Heart left ventricle (tissue), 16 donors: Measurements from ENCODE around the gene NAA20. TPM values are rescaled to one million over a fixed set of nuclear protein-coding genes. Genes with fewer than 3 reads are reported as not detected.

Experiments used
- ATAC-seq, 4 donors: fragments of 200-7000 bp; cut with Tn5 transposase; one replicate each; pipeline ENCODE4 v1.9.1; 2020 to 2022; ENCODE audit warnings: moderate library complexity in 4 of 4, mild to moderate bottlenecking in 3 of 4, moderate number of reproducible peaks in 1 of 4
- DNase-seq, 5 donors: peaks; one replicate each; pipeline ENCODE4 v3.0.0-alpha.2; 2020
- H3K27ac ChIP-seq, 12 donors: fragments of 200-600 bp; sonication (generic) in 4 of 12; one replicate each; pipeline versions ENCODE4 v1.5.0 to v1.8.0; 2016 to 2022; ENCODE audit warnings: mild to moderate bottlenecking in 2 of 12
- H3K27me3 ChIP-seq, 9 donors: fragments of 200-600 bp; sonication (generic) in 2 of 9; one replicate each; pipeline versions ENCODE4 v1.5.1 to v1.8.0; 2016 to 2022; ENCODE audit warnings: mild to moderate bottlenecking in 3 of 9
- H3K36me3 ChIP-seq, 9 donors: fragments of 200-600 bp; sonication (generic) in 2 of 9; one replicate each; pipeline versions ENCODE4 v1.5.0 to v1.8.0; 2018 to 2022; ENCODE audit warnings: mild to moderate bottlenecking in 2 of 9
- H3K4me1 ChIP-seq, 12 donors: fragments of 200-600 bp; sonication (generic) in 4 of 12; one replicate each; pipeline versions ENCODE4 v1.5.0 to v1.8.0; 2016 to 2022; ENCODE audit warnings: mild to moderate bottlenecking in 3 of 12
- H3K4me3 ChIP-seq, 12 donors: fragments of 200-600 bp; sonication (generic) in 4 of 12; one replicate each; pipeline versions ENCODE4 v1.5.0 to v1.8.0; 2017 to 2022; ENCODE audit warnings: mild to moderate bottlenecking in 9 of 12, moderate library complexity in 4 of 12
- H3K9me3 ChIP-seq, 12 donors: fragments of 200-600 bp; sonication (generic) in 4 of 12; one replicate each; pipeline versions ENCODE4 v1.5.0 to v1.8.0; 2016 to 2022; ENCODE audit warnings: mild to moderate bottlenecking in 1 of 12
- CTCF ChIP-seq, 12 donors: fragments of 200-600 bp; sonication (generic) in 4 of 12; IDR thresholded peaks; one replicate each; pipeline versions ENCODE4 v1.5.0 to v1.8.0; 2018 to 2022; ENCODE audit warnings: antibody characterized with exemption in 12 of 12, mild to moderate bottlenecking in 5 of 12
- POLR2A ChIP-seq, 2 donors: fragments of 450-650 bp; IDR thresholded peaks; one replicate each; pipeline ENCODE4 v1.6.1; 2017; ENCODE audit warnings: antibody characterized with exemption in 2 of 2, mild to moderate bottlenecking in 2 of 2, moderate library complexity in 2 of 2
- WGBS, 4 donors: extraction: QIAGEN DNeasy Blood & Tissue Kit in 2 of 4; methylation state at CpG; one replicate each; pipeline versions ENCODE4 v1.1.5 to v1.1.7; 2013 to 2018; 5-methylcytosine and 5-hydroxymethylcytosine counted together
- intact Hi-C, 10 donors: fragments of 100-400 bp; cut with DNase I; formaldehyde crosslinking; loops; one replicate each; pipeline versions ENCODE4 v1.11.1 to v1.14.2; 2022
- polyA plus RNA-seq, 2 donors: library from polyadenylated mRNA; stranded (reverse); fragments of 200-250 nt; gene quantifications; one replicate each; pipeline ENCODE4 v1.2.3, GENCODE V29; 2013
- total RNA-seq, 9 donors: library from RNA; depleted of rRNA in 2 of 9; stranded (reverse); fragments of >200 nt in 2 of 9; fragmentation: NEBNext Ultra II Directional in 3 of 9; extraction: Animal tissue kit (Norgen Biotek cat#: 25700) in 3 of 9; gene quantifications; one replicate each; pipeline versions ENCODE4 v1.1.0 to v1.2.4, GENCODE V29; 2016 to 2023
- donor health status: ischemic (EF 13 %, LVEDD 7.1; RV severe dilation, severe dysfunction).
- donor health status: healthy with polysubstance abuse.
- donor health status: DM: no; HTN: yes; CAD: no.
- donor health status: DM: no; HTN: no; CAD: no.
- donor health status: ischemic (EF 25% LVEDD 6.9; RV normal size, moderate dysfunction).
- donor health status: ischemic (EF 25% LVEDD 5.7; RV mildly dilated, moderate dysfunction).
- donor health status: healthy.
- donor health status: DM: yes; HTN: yes; CAD: no.
- donor health status: ischemic (EF 35%, LVEDD 5.7; RV mildly dilated, moderate dysfunction).
- donor health status: nonischemic (EF 11% LVEDD 7.7; RV severe dilation, severe dysfunction).
- donor health status: DM: yes; HTN: yes; CAD: no.
- donor health status: PGD.
- donor health status: ischemic (EF 29% LVEDD 5.4; RV normal size, mild dysfunction).
- donor health status: nonischemic (EF 23%, LVEDD 6.1; RV moderate dilation, normal function).

Gene NAA20
- total and polyA plus RNA-seq, 11 donors: 36.0 to 130 (median 59.7) TPM

GRCh38 chr20:20022498-20022897 is 5.3 kb downstream of the NAA20 start:
- no peaks in the 10 kb centered on the region for H3K9me3 ChIP-seq
- intact Hi-C loops: no loop called here
- H3K4me1 ChIP-seq: peaks cover 0 to 52% (median 22%) of the 10 kb centered on the region in 12 donors
- H3K27ac ChIP-seq: peak overlapping the region in 1 of 12 donors; percentile 64
- DNase-seq (no peak), ATAC-seq (no peak)
- no peaks in the 10 kb centered on the region for H3K27me3 ChIP-seq
- H3K36me3 ChIP-seq: peaks cover 0 to 59% (median 35%) of the 10 kb centered on the region in 9 donors
- TF ChIP-seq POLR2A (IDR thresholded peaks at IDR 0.05) (no peak), CTCF (IDR thresholded peaks at IDR 0.05) (no peak)
- H3K4me3 ChIP-seq: no peak overlapping the region

GRCh38 chr20:20023395-20023794 is 6.2 kb downstream of the NAA20 start:
- WGBS, 4 donors: 91 to 95% (median 94%) methylated on average over 3 of the region's 3 CpGs
- no peak overlapping the region for H3K4me3 ChIP-seq
- no peaks in the 10 kb centered on the region for H3K9me3 ChIP-seq
- H3K36me3 ChIP-seq: peaks cover 0 to 68% (median 44%) of the 10 kb centered on the region in 9 donors
- no peak for ATAC-seq
- TF ChIP-seq POLR2A (IDR thresholded peaks at IDR 0.05) (no peak), CTCF (IDR thresholded peaks at IDR 0.05) (no peak)
- peaks cover 0 to 43% (median 14%) of the 10 kb centered on the region in 12 donors for H3K4me1 ChIP-seq
- no peak overlapping the region for H3K27ac ChIP-seq
- intact Hi-C loops: no loop called here
- DNase-seq: no peak
- H3K27me3 ChIP-seq: no peaks in the 10 kb centered on the region

- Histone ChIP-seq H3K4me1 (peaks cover 0 to 28% (median 0%) of the 10 kb centered on the region in 12 donors), H3K36me3 (peaks cover 0 to 76% (median 59%) of the 10 kb centered on the region in 9 donors), H3K27ac (no peak overlapping the region), H3K9me3 (no peaks in the 10 kb centered on the region), H3K4me3 (no peak overlapping the region), H3K27me3 (no peaks in the 10 kb centered on the region)
- no peak for TF ChIP-seq POLR2A (IDR thresholded peaks at IDR 0.05)
- TF ChIP-seq CTCF (IDR thresholded peaks at IDR 0.05): no peak
- DNase-seq: no peak
- intact Hi-C loops: no loop called here
- no peak for ATAC-seq
Measured at GRCh38 chr20:20024942-20025341, 7.8 kb downstream of the NAA20 start.

GRCh38 chr20:20027284-20027683 is 10.1 kb downstream of the NAA20 start:
- no peak for ATAC-seq
- TF ChIP-seq CTCF (IDR thresholded peaks at IDR 0.05) (no peak), POLR2A (IDR thresholded peaks at IDR 0.05) (no peak)
- Histone ChIP-seq H3K9me3 (no peaks in the 10 kb centered on the region), H3K4me3 (no peak overlapping the region), H3K27ac (no peak overlapping the region), H3K4me1 (peaks cover 0 to 6% (median 0%) of the 10 kb centered on the region in 12 donors), H3K36me3 (peaks cover 0 to 96% (median 83%) of the 10 kb centered on the region in 9 donors), H3K27me3 (no peaks in the 10 kb centered on the region)
- 86 to 92% (median 90%) methylated on average over 2 of the region's 2 CpGs for WGBS, 4 donors
- no peak for DNase-seq
- intact Hi-C loops: no loop called here
